Ramos (cell line): ENCODE results near the gene FAM181B.

Source experiments
- in situ Hi-C: fragments of 300-500 bp; cut with MboI; formaldehyde crosslinking; loops from one replicate; pipeline ENCODE4 v1.14.3; 2022; ENCODE audit warnings: low sequenced_read_pairs; ENCODE audit not compliant: unreplicated experiment

Gene FAM181B

GRCh38 chr11:82732734-82733443, 775 bp downstream of the FAM181B start:
- in situ Hi-C loops, result no loop called here

GRCh38 chr11:82732348-82732733, 1.3 kb downstream of the FAM181B start:
- in situ Hi-C loops, result no loop called here

GRCh38 chr11:82731691-82732277, 1.9 kb downstream of the FAM181B start:
- in situ Hi-C loops, result no loop called here

- in situ Hi-C loops, result no loop called here
Observed at GRCh38 chr11:82730754-82731153, 2.9 kb downstream of the FAM181B start.

GRCh38 chr11:82730286-82730685, 3.4 kb downstream of the FAM181B start:
- in situ Hi-C loops, result no loop called here

GRCh38 chr11:82724026-82724425, 9.6 kb downstream of the FAM181B start:
- in situ Hi-C loops, result no loop called here

- in situ Hi-C loops, result no loop called here
Observed at GRCh38 chr11:82722231-82722630, 11.4 kb downstream of the FAM181B start.

- in situ Hi-C loops, result no loop called here
Observed at GRCh38 chr11:82720267-82721065, 13.2 kb downstream of the FAM181B start.

GRCh38 chr11:82719361-82720105, 14.1 kb downstream of the FAM181B start:
- in situ Hi-C loops, result no loop called here

GRCh38 chr11:82718821-82719220, 14.8 kb downstream of the FAM181B start:
- in situ Hi-C loops, result no loop called here

- in situ Hi-C loops, result no loop called here
Observed at GRCh38 chr11:82718307-82718706, 15.4 kb downstream of the FAM181B start.

- in situ Hi-C loops, result no loop called here
Observed at GRCh38 chr11:82714346-82715174, 19.1 kb downstream of the FAM181B start.

- in situ Hi-C loops, result no loop called here
Observed at GRCh38 chr11:82711648-82712047, 22.0 kb downstream of the FAM181B start.

GRCh38 chr11:82703796-82704195, 29.9 kb downstream of the FAM181B start:
- in situ Hi-C loops, result no loop called here

GRCh38 chr11:82703226-82703625, 30.4 kb downstream of the FAM181B start:
- in situ Hi-C loops, result no loop called here

- in situ Hi-C loops, result no loop called here
Observed at GRCh38 chr11:82701847-82702520, 31.7 kb downstream of the FAM181B start.

- in situ Hi-C loops, result loop anchor here (25.0 kb wide), 1 partner anchor 1061 kb away; no protein-coding TSS in a partner anchor
Observed at GRCh38 chr11:82698576-82699352, 34.9 kb downstream of the FAM181B start.

- in situ Hi-C loops, result loop anchor here (25.0 kb wide), 1 partner anchor 1056 kb away; no protein-coding TSS in a partner anchor
Observed at GRCh38 chr11:82692981-82693380, 40.7 kb downstream of the FAM181B start.
